Stomach (tissue), 9 donors: ENCODE data around the gene GET4. TPM values are rescaled to one million over a fixed set of nuclear protein-coding genes. Genes with fewer than 3 reads are reported as not detected.
A peak's percentile ranks its signal among the peaks of the same experiment; 100 is the strongest.

Experiments
- DNase-seq, 2 donors: peaks; one replicate each; pipeline versions ENCODE4 v3.0.0 to v3.0.0-alpha.2; 2013 to 2019
- H3K27ac ChIP-seq, 5 donors: fragments of 200-600 bp in 4 of 5; sonication (generic) in 4 of 5; one replicate each; pipeline ENCODE4 v1.5.1; 2013 to 2019; ENCODE audit warnings: mild to moderate bottlenecking in 1 of 5, moderate library complexity in 1 of 5
- H3K27me3 ChIP-seq, 3 donors: fragments of 200-600 bp; sonication (generic); one replicate each; pipeline ENCODE4 v1.5.1; 2017 to 2019; ENCODE audit warnings: mixed run types in 1 of 3
- H3K36me3 ChIP-seq, 4 donors: fragments of 200-600 bp; sonication (generic); 1 replicate in 3 of 4; 2 replicates in 1 of 4; pipeline ENCODE4 v1.5.1; 2016 to 2019
- H3K4me1 ChIP-seq, 4 donors: fragments of 200-600 bp; sonication (generic); one replicate each; pipeline ENCODE4 v1.5.1; 2016 to 2019
- H3K4me3 ChIP-seq, 4 donors: fragments of 200-600 bp; sonication (generic) in 3 of 4; one replicate each; pipeline ENCODE4 v1.5.1; 2016 to 2019; ENCODE audit warnings: mild to moderate bottlenecking in 1 of 4
- H3K9me3 ChIP-seq, 4 donors: fragments of 200-600 bp; sonication (generic); one replicate each; pipeline ENCODE4 v1.5.1; 2016 to 2019
- EP300 ChIP-seq: sonication (generic); formaldehyde crosslinking; IDR thresholded peaks from one replicate; pipeline ENCODE4 v1.6.1; 2017; ENCODE audit warnings: antibody characterized with exemption
- POLR2A ChIP-seq, 4 donors: fragments of 450-650 bp; IDR thresholded peaks; one replicate each; pipeline ENCODE4 v1.6.1; 2016; ENCODE audit warnings: antibody characterized with exemption in 4 of 4, control low read depth in 2 of 4, mild to moderate bottlenecking in 1 of 4, moderate library complexity in 1 of 4
- POLR2AphosphoS5 ChIP-seq, 3 donors: sonication (generic); formaldehyde crosslinking; IDR thresholded peaks; one replicate each; pipeline ENCODE4 v1.6.1; 2016; ENCODE audit warnings: antibody characterized with exemption in 3 of 3
- WGBS, 5 donors: extraction: QIAGEN DNeasy Blood & Tissue Kit in 3 of 5; methylation state at CpG; one replicate each; pipeline versions ENCODE4 v1.1.5 to v1.1.7; 2013 to 2018; 5-methylcytosine and 5-hydroxymethylcytosine counted together
- intact Hi-C: fragments of 100-400 bp; cut with DNase I; formaldehyde crosslinking; loops from one replicate; pipeline ENCODE4 v1.15.1; 2023; ENCODE audit warnings: low total_unique reads
- polyA plus RNA-seq, 3 donors: library from polyadenylated mRNA; stranded (reverse); fragments of 200-250 nt; gene quantifications; one replicate each; pipeline ENCODE4 v1.2.3, GENCODE V29; 2013
- total RNA-seq, 5 donors: library from RNA; depleted of rRNA; stranded (reverse); fragments of >200 nt; gene quantifications; one replicate each; pipeline versions ENCODE4 v1.1.0 to v1.2.3, GENCODE V29; 2014 to 2016
- TF ChIP-seq, protein P1 (sequence below), 7 experiments: fragments of 450-650 bp in 4 of 7; fragments of 200-600 bp in 3 of 7; sonication (generic) in 3 of 7; IDR thresholded peaks; one replicate each; pipeline ENCODE4 v1.5.1; 2016 to 2019; ENCODE audit warnings: antibody characterized with exemption in 7 of 7, control low read depth in 2 of 7, mild to moderate bottlenecking in 1 of 7
- donor health status: healthy with polysubstance abuse.
- donor health status: Bipolar disorder and iron deficiency.
- donor health status: healthy.

Gene GET4
- total and polyA plus RNA-seq, 8 donors: 22.4 to 140 (median 46.6) TPM

DNA sequence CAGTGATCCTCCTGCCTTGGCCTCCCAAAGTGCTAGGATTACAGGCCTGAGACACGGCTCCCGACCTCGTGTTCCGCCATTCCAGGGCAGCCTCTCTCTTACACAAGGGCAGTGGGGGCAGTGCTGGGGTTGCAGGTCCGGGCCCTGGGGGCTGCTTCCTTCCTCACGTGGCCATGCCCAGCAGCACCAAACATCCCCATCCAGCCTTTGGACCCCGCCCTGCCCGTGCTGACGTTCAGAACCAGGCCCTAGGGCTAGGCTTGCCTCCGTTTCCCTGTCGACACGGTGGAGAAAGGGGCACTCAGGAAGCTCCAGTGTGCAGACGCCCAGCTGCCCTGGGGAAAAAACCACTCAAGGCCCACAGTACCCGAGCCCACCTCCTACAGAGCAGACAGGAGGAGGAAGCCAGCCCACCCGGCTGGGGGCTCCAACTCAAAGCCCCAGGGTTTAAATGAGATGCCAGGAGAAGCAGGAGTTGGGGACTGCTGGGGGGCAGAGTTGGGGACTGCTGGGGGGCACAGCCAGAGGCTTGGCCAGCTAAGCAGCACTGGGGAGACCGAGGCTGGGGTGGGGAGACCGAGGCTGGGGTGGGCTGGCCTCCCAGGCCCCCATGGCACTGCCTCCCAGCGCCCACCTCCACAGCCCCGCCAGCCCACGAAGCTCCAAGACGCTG is 42.2 kb downstream of the GET4 start:
- 87 to 95% (median 90%) methylated on average over 14 to 21 of the region's 21 CpGs for WGBS, 5 donors
- Histone ChIP-seq H3K9me3 (no peaks in the 10 kb centered on the region), H3K36me3 (peaks cover 0 to 14% (median 9%) of the 10 kb centered on the region in 4 donors), H3K4me1 (peaks cover 4 to 55% (median 40%) of the 10 kb centered on the region in 4 donors), H3K27ac (no peak overlapping the region), H3K27me3 (no peaks in the 10 kb centered on the region), H3K4me3 (no peak overlapping the region)
- no peak for TF ChIP-seq EP300
- TF ChIP-seq POLR2AphosphoS5 (IDR thresholded peaks at IDR 0.05): no peak
- intact Hi-C loops: no loop called here
- no peak for DNase-seq

- 89 to 94% (median 90%) methylated on average over 8 to 13 of the region's 13 CpGs for whole genome bisulfite sequencing, 5 donors
- Histone ChIP-seq H3K27me3 (no peaks in the 10 kb centered on the region), H3K36me3 (peaks cover 0 to 14% (median 9%) of the 10 kb centered on the region in 4 donors), H3K27ac (no peak overlapping the region), H3K4me1 (peaks cover 4 to 52% (median 38%) of the 10 kb centered on the region in 4 donors), H3K9me3 (no peaks in the 10 kb centered on the region), H3K4me3 (no peak overlapping the region)
- TF ChIP-seq EP300 (no peak), POLR2AphosphoS5 (IDR thresholded peaks at IDR 0.05) (no peak)
- TF ChIP-seq, protein P1, sequence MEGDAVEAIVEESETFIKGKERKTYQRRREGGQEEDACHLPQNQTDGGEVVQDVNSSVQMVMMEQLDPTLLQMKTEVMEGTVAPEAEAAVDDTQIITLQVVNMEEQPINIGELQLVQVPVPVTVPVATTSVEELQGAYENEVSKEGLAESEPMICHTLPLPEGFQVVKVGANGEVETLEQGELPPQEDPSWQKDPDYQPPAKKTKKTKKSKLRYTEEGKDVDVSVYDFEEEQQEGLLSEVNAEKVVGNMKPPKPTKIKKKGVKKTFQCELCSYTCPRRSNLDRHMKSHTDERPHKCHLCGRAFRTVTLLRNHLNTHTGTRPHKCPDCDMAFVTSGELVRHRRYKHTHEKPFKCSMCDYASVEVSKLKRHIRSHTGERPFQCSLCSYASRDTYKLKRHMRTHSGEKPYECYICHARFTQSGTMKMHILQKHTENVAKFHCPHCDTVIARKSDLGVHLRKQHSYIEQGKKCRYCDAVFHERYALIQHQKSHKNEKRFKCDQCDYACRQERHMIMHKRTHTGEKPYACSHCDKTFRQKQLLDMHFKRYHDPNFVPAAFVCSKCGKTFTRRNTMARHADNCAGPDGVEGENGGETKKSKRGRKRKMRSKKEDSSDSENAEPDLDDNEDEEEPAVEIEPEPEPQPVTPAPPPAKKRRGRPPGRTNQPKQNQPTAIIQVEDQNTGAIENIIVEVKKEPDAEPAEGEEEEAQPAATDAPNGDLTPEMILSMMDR (IDR thresholded peaks at IDR 0.05): no peak
- intact Hi-C loops: no loop called here
- DNase-seq: no peak
Observed at GRCh38 chr7:919114-919442, 42.7 kb downstream of the GET4 start.

GRCh38 chr7:919924-920341 is 43.6 kb downstream of the GET4 start:
- TF ChIP-seq POLR2A (IDR thresholded peaks at IDR 0.05): no peak
- no peaks in the 10 kb centered on the region for H3K9me3 ChIP-seq
- no peak overlapping the region for H3K4me3 ChIP-seq
- peaks cover 0 to 14% (median 9%) of the 10 kb centered on the region in 4 donors for H3K36me3 ChIP-seq
- H3K27ac ChIP-seq: no peak overlapping the region
- intact Hi-C loops: no loop called here
- 73 to 89% (median 85%) methylated on average over 20 to 26 of the region's 26 CpGs for WGBS, 5 donors
- H3K4me1 ChIP-seq: peaks cover 4 to 51% (median 36%) of the 10 kb centered on the region in 4 donors
- peak in 1 of 2 donors; percentile 24 for DNase-seq
- no peaks in the 10 kb centered on the region for H3K27me3 ChIP-seq

- peaks cover 0 to 14% (median 9%) of the 10 kb centered on the region in 4 donors for H3K36me3 ChIP-seq
- no peak overlapping the region for H3K4me3 ChIP-seq
- no peaks in the 10 kb centered on the region for H3K27me3 ChIP-seq
- intact Hi-C loops: no loop called here
- 55 to 81% (median 76%) methylated on average over 25 to 40 of the region's 40 CpGs for WGBS, 5 donors
- peak in 1 of 2 donors; percentile 23 for DNase-seq
- H3K4me1 ChIP-seq: peaks cover 4 to 53% (median 39%) of the 10 kb centered on the region in 4 donors
- H3K27ac ChIP-seq: no peak overlapping the region
- no peaks in the 10 kb centered on the region for H3K9me3 ChIP-seq
- no peak for TF ChIP-seq POLR2A (IDR thresholded peaks at IDR 0.05)
Observed at GRCh38 chr7:920351-921070, 44.2 kb downstream of the GET4 start.

GRCh38 chr7:921071-921461 is 44.7 kb downstream of the GET4 start:
- intact Hi-C loops: no loop called here
- 87 to 95% (median 94%) methylated on average over 11 to 15 of the region's 15 CpGs for WGBS, 5 donors
- TF ChIP-seq EP300 (no peak), POLR2AphosphoS5 (IDR thresholded peaks at IDR 0.05) (no peak)
- TF ChIP-seq, protein P1 (IDR thresholded peaks at IDR 0.05): no peak
- Histone ChIP-seq H3K9me3 (no peaks in the 10 kb centered on the region), H3K4me1 (peaks cover 6 to 53% (median 44%) of the 10 kb centered on the region in 4 donors), H3K36me3 (peaks cover 0 to 14% (median 9%) of the 10 kb centered on the region in 4 donors), H3K27me3 (no peaks in the 10 kb centered on the region), H3K4me3 (no peak overlapping the region), H3K27ac (no peak overlapping the region)
- DNase-seq: peak in 1 of 2 donors; percentile 17
